NCI-H345 treated with DMSO at 0.1 percent for 48 hours (cell line): Measurements from ENCODE around the gene DNMT3A.

ENCODE experiments used
- DNase-seq: peaks from one replicate; lab custom pipeline; 2025; ENCODE audit not compliant: unreplicated experiment; lab: John Stamatoyannopoulos, UW

Gene DNMT3A

GRCh38 chr2:25245141-25245540 lies 96.6 kb downstream of the DNMT3A start:
- DNase-seq: no peak

GRCh38 chr2:25243995-25244394 lies 97.7 kb downstream of the DNMT3A start:
- no peak for DNase-seq

GRCh38 chr2:25241452-25241851 lies 100.3 kb downstream of the DNMT3A start:
- DNase-seq: no peak

DNA sequence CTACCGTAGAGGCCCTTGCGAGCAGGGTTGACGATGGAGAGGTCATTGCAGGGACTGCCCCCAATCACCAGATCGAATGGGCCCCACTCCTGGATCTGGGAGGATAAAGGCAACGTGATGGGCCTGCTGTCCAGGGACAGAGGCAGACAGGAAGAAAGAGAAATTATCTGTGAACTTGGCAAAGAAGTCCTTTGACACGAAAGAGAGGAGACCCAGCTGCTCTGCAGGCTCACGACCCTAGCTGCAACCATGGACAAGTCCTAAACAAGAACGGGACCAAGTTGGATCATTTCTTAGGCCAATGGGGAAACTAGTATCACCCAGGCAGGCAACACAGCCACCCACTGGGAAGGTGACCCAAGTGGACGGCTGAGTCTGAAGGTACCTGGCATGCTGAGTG lies 101.1 kb downstream of the DNMT3A start:
- DNase-seq: no peak

- no peak for DNase-seq
These were observed 102.8 kb downstream of the DNMT3A start for GRCh38 chr2:25238920-25239319.

- DNase-seq: no peak
These were observed 104.0 kb downstream of the DNMT3A start for GRCh38 chr2:25237764-25238163.

GRCh38 chr2:25236736-25237135 lies 105.0 kb downstream of the DNMT3A start:
- no peak for DNase-seq

DNA sequence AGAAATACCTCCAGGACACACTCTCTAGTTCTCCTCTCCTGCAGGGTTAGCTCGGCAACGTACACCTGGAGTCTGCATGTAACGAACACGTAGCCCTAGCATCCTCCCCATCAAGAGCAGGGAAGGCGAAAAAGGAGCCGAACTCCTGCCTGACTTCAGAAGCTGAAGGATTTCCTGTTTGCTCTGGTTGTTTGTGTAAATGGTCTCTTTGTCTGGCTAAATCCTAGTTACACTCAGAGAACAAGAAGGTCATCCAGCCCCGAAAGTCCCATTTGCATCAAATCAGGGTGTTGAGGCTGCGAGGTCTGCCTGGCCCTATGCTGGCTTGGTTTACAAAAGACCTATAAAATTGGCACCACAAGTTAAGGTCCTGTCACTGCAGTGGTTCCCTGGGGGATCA lies 107.0 kb downstream of the DNMT3A start:
- DNase-seq: no peak

GRCh38 chr2:25233916-25234605 lies 107.7 kb downstream of the DNMT3A start:
- no peak for DNase-seq

DNA sequence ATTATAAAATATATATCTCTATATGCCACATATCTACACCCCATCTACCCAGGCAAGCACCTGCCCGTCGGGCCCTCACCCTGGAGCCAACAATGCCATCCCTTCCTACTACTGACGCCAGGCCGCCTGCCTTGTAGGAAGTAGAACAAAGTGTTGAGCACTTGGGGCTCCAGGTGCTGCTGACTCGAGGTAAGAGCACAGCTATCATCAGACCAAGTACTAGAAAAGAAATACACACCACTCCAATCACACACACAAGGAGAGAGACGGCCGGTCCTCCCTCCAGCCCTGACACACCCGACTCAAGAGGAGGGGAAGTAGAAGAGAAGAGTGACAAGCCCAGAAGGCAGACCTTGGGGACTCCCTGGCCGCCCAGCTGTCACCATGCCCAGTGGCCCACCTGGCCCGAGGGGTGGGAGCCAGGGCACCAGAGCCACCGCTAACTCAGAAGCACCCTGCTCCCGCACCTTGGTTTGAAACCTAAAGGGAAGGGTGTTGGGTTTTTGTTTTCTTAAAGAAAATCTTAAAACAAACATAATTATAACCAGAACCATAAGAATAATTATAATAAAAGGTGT lies 109.4 kb downstream of the DNMT3A start:
- DNase-seq: no peak

- DNase-seq: no peak
These were observed 110.8 kb downstream of the DNMT3A start for GRCh38 chr2:25230948-25231311.

GRCh38 chr2:25230198-25230947 lies 111.4 kb downstream of the DNMT3A start:
- peak; percentile 64 for DNase-seq

- no peak for DNase-seq
These were observed 112.2 kb downstream of the DNMT3A start for GRCh38 chr2:25229279-25230197.

- DNase-seq: peak; percentile 26
These were observed 112.9 kb downstream of the DNMT3A start for GRCh38 chr2:25228848-25229278.

- no peak for DNase-seq
These were observed 114.1 kb downstream of the DNMT3A start for GRCh38 chr2:25227576-25227975.

DNA sequence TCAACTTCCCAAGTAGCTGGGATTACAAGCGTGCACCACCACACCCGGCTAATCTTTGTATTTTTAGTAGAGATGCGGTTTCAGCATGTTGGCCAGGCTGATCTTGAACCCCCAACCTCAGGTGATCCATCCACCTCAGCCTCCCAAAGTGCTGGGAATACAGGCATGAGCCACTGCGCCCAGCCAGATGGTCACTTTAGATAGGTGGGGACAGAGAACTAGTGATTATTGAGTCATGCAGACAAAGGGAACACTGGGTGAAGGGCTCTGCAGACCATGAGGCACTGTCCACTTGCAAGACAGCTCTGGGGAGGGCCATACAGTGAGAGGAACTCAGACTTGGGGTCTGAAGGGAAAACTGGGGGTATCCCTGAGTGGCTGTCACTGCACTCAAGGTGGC lies 114.9 kb downstream of the DNMT3A start:
- DNase-seq: no peak

GRCh38 chr2:25222477-25223121 lies 119.1 kb downstream of the DNMT3A start:
- no peak for DNase-seq

DNA sequence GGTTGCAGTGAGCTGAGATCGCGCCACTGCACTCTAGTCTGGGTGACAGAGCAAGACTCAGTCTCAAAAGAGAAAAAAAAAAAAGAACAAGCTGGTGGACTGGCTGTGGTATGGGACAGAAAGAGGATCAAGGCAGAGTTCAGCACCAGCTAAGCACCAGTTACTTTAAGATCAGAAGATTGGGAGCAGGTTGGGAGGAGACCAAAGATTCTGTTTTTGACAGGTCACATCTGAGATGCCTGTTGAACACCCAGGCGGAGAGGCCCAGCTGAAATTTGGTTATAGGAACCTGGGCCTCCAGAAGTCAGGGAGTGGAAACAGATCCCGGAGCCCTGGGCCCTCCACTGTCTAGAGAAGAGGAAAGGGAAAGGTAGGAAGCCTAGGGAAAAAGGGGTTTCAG lies 120.1 kb downstream of the DNMT3A start:
- DNase-seq: no peak

GRCh38 chr2:25220313-25220712 lies 121.4 kb downstream of the DNMT3A start:
- DNase-seq: no peak

- DNase-seq: no peak
These were observed 122.1 kb downstream of the DNMT3A start for GRCh38 chr2:25219621-25220020.

GRCh38 chr2:25218100-25218499 lies 123.6 kb downstream of the DNMT3A start:
- no peak for DNase-seq
